ENCODE measurements around the gene GAS6.
"Not testable (repeated sequence)": the region's sequence is repeated elsewhere in the genome, so short reads cannot be mapped to it uniquely, and the experiment has no call there.

The GAS6 gene

GRCh38 chr13:113886561-113887112 is 22.8 kb upstream of the GAS6 start:
- no peak for ATAC-seq

DNA sequence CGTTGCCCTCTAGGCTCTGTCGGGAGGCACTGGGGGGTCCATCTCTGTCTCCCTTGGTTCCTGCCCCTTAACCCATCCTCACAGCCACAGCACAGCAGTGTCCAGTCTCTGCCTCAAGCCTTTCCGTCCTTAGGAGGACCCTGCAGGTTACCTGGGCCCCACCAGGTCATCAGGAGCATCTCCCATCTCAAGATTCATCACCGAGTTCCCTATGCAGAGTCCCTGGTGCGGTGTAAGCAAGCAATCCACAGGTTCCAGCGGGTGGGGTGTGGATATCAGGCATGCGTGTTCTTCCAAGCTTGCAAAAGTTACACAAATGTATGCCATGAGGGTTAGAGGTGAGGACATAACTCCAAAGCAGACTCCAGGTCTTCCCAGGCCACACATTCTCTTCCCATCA is 20.9 kb upstream of the GAS6 start:
- ATAC-seq, result no peak

DNA sequence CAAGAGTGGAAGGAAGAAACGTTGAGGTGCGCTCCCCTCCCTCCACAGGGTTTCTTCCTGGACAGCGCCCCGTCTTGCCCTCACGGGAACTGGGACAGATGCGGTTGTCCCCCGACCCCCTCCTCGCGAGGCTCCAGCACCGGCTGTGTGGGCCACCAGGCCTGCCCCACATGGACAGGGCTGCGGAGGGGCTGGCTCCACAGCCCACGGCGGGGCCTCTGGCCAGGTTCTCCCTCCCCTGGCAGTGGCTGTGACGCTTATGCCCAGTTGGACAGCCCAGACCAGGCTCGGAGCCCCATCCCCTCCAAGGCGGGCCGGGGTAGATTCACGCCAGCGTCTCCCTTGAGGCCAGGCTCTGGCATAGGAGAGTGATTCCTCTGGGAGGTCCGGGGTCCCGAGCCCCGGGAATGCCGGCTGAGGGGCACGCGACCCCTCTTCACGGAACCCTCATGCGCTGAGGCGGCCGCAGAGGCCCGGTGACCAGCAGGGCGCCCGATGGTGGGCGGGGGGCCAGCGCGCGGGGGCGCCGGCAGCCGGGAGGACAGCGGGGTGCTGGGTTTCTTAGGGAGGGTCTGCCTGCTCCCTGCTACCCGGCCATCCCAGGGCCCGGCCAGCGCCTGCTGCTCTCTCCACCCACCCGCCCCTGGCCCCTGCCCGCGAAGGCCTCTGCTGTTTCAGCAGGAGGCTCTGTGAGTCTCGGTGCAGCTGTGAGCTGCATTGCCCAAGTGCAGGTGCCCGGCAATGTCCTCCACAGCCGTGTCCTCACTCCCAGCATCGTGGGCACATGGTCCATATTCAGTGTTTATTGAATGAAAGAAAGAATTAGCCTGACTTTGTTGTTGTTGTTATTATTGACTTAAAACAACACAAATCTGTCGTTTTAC is 20.3 kb upstream of the GAS6 start:
- no peak for ATAC-seq

GRCh38 chr13:113883314-113883811 is 19.5 kb upstream of the GAS6 start:
- ATAC-seq, result no peak

GRCh38 chr13:113882716-113883115 is 18.8 kb upstream of the GAS6 start:
- no peak for ATAC-seq

DNA sequence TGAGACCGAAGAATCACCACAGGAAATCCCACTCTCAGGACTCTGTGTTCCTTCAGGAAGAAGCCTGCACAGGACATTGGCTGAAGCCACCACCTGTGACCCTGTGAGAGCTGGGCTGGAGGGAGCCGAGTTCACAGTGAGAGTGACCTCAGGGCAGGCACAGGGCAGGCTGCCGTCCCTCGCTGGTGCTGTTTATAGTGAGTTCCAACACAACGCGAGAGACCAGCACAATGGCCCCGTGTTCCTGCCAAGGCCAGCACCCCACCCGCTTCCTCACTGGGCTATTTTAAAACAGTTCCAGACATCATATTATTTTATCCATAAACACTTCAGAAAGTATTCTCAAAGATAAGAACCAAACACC is 18.4 kb upstream of the GAS6 start:
- ATAC-seq, result no peak

GRCh38 chr13:113881614-113882266 is 17.9 kb upstream of the GAS6 start:
- no peak for ATAC-seq

GRCh38 chr13:113880651-113881611 is 17.1 kb upstream of the GAS6 start:
- no peak for ATAC-seq

GRCh38 chr13:113879494-113880360 is 15.9 kb upstream of the GAS6 start:
- no peak for ATAC-seq

DNA sequence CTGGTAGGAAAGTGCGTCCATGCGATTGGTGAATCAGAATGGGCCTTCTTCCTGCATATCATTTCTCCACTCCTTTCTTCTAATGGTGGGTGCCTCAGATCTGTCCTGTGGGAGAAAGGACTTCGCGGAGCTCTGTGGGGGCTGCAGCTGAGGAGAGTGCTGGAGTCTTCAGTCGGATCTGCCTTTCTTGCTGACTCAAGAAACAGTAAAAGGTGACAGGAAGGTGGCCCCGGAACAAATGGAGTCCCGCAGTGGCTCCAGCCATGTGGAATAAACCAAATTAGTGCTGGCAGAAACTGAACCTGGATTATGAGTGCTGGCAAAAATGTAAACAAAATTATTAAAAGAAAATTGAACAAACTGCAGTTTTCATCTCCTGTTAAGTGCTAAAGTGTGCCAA is 15.1 kb upstream of the GAS6 start:
- ATAC-seq, result no peak

DNA sequence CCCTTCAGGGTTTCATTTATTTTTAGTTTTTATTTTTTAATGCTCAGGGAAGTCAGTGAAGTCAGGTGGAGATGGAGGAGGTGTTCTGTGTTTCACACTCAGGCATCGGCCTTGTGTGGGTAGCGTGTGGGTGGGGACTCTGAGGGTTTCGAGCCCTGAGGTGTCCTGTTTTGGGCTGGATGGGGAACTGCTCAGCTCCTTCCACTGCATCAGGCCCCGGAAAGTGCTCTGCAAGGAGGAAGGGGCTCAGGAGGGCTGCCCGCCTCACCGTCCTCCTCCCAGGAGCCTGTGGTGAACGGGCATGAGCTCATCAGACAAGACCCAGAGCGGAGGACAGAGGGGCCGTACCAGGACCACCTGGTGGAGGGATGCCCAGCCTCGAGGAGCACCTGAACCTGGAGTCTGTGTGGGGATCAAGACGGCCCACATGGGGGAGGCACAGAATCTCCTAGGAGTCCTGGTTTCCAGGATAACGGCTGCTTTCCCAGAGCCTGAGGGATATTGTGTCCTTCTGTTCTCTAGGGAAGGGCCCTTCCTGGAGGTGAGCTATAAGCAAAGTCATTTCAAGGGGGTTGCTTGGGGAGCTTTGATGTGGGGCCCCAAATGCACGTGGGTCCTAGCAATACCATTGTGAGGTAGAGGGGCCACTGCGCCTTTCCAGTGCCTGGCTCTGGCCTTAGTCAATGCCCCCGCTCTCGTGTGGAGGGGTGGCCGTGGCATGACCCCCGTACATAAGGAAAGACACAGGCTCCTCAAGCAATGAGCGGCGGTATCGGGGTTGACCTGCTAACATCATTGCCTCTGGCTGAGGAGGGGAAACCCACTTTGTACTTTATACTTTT is 13.5 kb upstream of the GAS6 start:
- no peak for ATAC-seq

- ATAC-seq, result no peak
Measured at GRCh38 chr13:113876346-113877148, 12.7 kb upstream of the GAS6 start.

- no peak for ATAC-seq
Measured at GRCh38 chr13:113875837-113876281, 12.0 kb upstream of the GAS6 start.

GRCh38 chr13:113875429-113875815 is 11.5 kb upstream of the GAS6 start:
- ATAC-seq, result no peak

DNA sequence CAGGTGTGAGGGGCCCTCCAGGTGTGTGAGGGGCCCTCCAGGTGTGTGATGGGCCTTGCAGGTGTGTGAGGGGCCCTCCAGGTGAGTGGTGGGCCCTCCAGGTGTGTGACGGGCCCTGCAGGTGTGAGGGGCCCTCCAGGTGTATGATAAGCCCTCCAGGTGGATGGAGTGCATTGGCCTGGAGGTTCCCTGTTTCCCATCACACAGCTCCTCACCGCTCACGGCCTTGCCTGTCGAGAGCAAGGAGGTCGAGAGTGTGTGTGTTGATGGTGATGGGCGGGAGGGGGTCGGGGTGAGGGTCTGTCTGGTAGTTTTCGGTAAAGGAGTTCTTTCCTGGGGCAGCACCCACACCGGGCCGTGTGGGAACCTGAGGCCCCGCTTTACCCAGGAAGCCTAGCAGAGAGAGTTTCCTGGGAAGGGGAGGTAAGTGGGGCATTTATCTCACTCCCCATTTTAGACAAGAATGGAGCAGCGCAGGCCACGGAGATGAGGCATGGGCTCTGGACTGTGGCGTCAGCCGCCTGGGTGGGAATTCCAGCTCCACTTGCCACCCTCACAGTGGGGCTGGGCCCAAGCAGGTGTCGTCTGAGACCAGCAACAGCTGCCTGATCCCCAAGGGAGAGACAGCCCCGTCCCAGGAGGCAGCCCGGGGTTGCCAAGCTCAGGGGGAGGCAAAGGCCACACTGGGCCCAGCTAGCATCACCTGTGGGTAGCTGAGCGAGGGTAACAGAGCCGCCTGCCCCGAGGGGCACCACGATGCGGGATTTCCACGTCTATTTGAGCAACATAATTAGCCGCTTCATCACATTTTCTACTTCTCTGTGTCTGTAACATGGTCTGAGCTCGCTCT is 10.9 kb upstream of the GAS6 start:
- ATAC-seq, result no peak

DNA sequence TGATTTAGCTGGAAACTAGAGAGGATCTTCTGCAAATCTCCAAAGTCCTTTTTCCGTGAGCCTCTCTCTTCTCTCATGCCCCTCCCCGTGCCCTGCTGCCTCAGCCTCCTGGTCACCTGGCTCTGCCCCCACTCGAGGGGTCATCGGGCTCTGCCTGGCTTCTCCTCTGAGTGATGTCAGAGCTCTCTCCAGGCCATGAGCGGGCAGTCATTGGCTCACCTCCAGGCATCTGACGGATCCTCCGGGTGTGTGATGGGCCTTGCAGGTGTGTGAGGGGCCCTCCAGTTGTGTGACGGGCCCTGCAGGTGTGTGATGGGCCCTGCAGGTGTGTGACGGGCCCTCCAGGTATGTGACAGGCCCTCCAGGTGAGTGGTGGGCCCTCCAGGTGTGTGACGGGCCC is 10.3 kb upstream of the GAS6 start:
- no peak for ATAC-seq

DNA sequence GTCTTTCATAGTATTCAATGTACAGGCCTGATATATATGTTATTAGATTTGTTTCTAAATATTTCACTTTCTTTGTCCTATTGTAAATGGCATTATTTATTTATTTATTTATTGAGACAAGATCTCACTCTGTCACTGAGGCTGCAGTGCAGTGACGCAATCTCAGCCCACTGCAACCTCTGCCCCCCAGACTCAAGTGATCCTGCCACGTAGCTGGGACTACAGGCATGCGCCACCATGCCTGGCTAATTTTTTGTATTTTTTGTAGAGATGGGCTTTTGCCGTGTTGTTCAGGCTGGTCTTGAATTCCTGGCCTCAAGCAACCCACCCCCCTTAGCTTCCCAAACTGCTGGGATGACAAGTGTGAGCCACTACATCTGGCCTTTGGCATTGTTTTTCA is 5.4 kb upstream of the GAS6 start:
- ATAC-seq, result no peak

DNA sequence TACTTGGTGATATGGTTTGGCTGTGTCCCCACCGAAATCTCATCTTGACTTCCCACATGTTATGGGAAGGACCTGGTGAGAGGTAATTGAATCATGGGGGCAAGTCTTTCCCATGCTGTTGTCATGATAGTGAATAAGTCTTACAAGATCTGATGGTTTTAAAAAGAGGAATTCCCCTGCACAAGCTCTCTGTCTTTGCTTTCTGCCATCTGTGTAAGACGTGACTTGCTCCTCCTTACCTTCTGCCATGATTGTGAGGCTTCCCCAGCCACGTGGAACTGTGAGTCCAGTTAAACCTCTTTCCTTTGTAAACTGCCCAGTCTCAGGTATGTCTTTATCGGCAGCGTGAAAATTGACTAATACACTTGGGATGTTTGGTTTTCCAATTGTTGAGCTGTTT is 4.0 kb upstream of the GAS6 start:
- not testable (repeated sequence) for ATAC-seq

- no peak for ATAC-seq
Measured at GRCh38 chr13:113865427-113865826, 1.6 kb upstream of the GAS6 start.
